ENCODE measurements around the gene TMEM134. TPM values are rescaled to one million over a fixed set of nuclear protein-coding genes. Genes with fewer than 3 reads are reported as not detected.

The TMEM134 gene
- total RNA-seq, 3 donors from 2014 or later (not counting 1 experiment from before 2014, with no cell fraction given) = 57.8 to 65.7 (median 61.2) TPM

GRCh38 chr11:67457453-67457852 is 11.6 kb downstream of the TMEM134 start:
- ATAC-seq (no peak), DNase-seq (no peak)
- Histone ChIP-seq H3K4me1 (ENCODE audit: control insufficient read depth, insufficient read depth, low read length) (peaks cover 10% of the 10 kb centered on the region), H3K4me3 (ENCODE audit: low read length) (no peak overlapping the region), H3K36me3 (ENCODE audit: control insufficient read depth, insufficient read depth, low read length) (no peaks in the 10 kb centered on the region), H3K27me3 (ENCODE audit: control insufficient read depth, insufficient read depth, low read length) (no peaks in the 10 kb centered on the region), H3K27ac (ENCODE audit: low read length) (no peak overlapping the region), H3K9me3 (ENCODE audit: control insufficient read depth, insufficient read depth, low read length) (no peaks in the 10 kb centered on the region)
- no peaks in the 10 kb centered on the region for H3K9me3 Mint-ChIP-seq
- no peaks in the 10 kb centered on the region for H3K36me3 Mint-ChIP-seq
- no peak overlapping the region for H3K27ac Mint-ChIP-seq
- H3K4me3 Mint-ChIP-seq = no peak overlapping the region
- WGBS (ENCODE audit: insufficient coverage) = 93% methylated on average over 12 of the region's 12 CpGs
- peaks cover 0 to 3% of the 10 kb centered on the region in 2 donors for H3K27me3 Mint-ChIP-seq (ENCODE audit: low read depth in 2 of 2)
- peaks cover 0 to 5% of the 10 kb centered on the region in 2 donors for H3K4me1 Mint-ChIP-seq
- intact Hi-C loops (cut with micrococcal nuclease) = no loop called here
- no peak for TF ChIP-seq CTCF (IDR thresholded peaks at IDR 0.05)

DNA sequence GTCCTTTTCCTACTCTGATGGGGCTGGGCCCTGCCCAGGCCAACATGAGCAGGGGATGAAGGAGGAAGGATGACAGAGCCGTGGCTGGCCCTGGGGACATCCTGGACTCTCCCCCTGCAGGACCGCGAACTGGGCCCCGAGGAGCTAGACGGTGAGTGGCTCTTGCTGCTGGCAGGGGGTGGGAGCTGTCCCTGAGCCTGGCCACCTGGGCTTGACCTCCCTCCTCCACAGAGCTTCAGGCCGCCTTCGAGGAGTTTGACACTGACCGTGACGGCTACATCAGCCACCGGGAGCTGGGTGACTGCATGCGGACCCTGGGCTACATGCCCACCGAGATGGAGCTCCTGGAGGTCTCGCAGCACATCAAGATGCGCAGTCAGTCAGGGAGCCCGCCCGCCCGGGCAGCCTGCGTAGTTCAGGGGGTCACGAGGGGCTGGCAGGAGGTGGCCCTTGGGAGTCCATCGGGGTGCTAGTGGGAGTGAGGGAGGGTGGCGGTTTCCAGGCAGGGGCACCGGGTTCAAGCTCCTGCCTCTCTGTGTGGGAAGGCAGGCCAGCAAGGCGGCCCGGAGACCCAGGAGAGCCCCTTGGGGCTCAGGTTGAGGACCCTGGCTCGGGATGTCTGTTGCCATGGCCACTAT is 12.9 kb downstream of the TMEM134 start:
- no peak overlapping the region for H3K27ac Mint-ChIP-seq
- 94% methylated on average over 25 of the region's 25 CpGs for WGBS (ENCODE audit: insufficient coverage)
- no peaks in the 10 kb centered on the region for H3K27me3 ChIP-seq (ENCODE audit: control insufficient read depth, insufficient read depth, low read length)
- TF ChIP-seq CTCF (IDR thresholded peaks at IDR 0.05) = no peak
- H3K4me3 Mint-ChIP-seq = no peak overlapping the region
- H3K9me3 ChIP-seq (ENCODE audit: control insufficient read depth, insufficient read depth, low read length) = no peaks in the 10 kb centered on the region
- ATAC-seq (no peak), DNase-seq (no peak)
- H3K36me3 Mint-ChIP-seq = no peaks in the 10 kb centered on the region
- no peaks in the 10 kb centered on the region for H3K9me3 Mint-ChIP-seq
- H3K27me3 Mint-ChIP-seq (ENCODE audit: low read depth in 2 of 2) = peaks cover 0 to 9% of the 10 kb centered on the region in 2 donors
- H3K4me1 Mint-ChIP-seq = peaks cover 0 to 10% of the 10 kb centered on the region in 2 donors
- H3K27ac ChIP-seq (ENCODE audit: low read length) = no peak overlapping the region
- intact Hi-C loops (cut with micrococcal nuclease) = no loop called here
- H3K36me3 ChIP-seq (ENCODE audit: control insufficient read depth, insufficient read depth, low read length) = no peaks in the 10 kb centered on the region
- H3K4me1 ChIP-seq (ENCODE audit: control insufficient read depth, insufficient read depth, low read length) = peaks cover 14% of the 10 kb centered on the region
- H3K4me3 ChIP-seq (ENCODE audit: low read length) = no peak overlapping the region

GRCh38 chr11:67455054-67455453 is 14.0 kb downstream of the TMEM134 start, which contains the start of gene CABP4:
CABP4 (plus strand) TSS chr11:67455354; CDS start chr11:67455424, 70 bp downstream.
- no peak within 1 kb of the TSS for H3K27ac ChIP-seq (ENCODE audit: low read length)
- no peak within 1 kb of the TSS for H3K4me3 ChIP-seq (ENCODE audit: low read length)
- no peak within 1 kb of the TSS for H3K4me3 Mint-ChIP-seq
- 90% methylated on average over 3 of the region's 3 CpGs for WGBS (ENCODE audit: insufficient coverage)
- peaks cover 25% of the 10 kb centered on the region for H3K4me1 ChIP-seq (ENCODE audit: control insufficient read depth, insufficient read depth, low read length)
- TF ChIP-seq CTCF (IDR thresholded peaks at IDR 0.05) = no peak
- no peak for ATAC-seq
- no peaks in the 10 kb centered on the region for H3K9me3 Mint-ChIP-seq
- no peak within 1 kb of the TSS for H3K27ac Mint-ChIP-seq
- no peaks in the 10 kb centered on the region for H3K36me3 ChIP-seq (ENCODE audit: control insufficient read depth, insufficient read depth, low read length)
- no peaks in the 10 kb centered on the region for H3K9me3 ChIP-seq (ENCODE audit: control insufficient read depth, insufficient read depth, low read length)
- H3K27me3 Mint-ChIP-seq (ENCODE audit: low read depth in 2 of 2) = peaks cover 0 to 9% of the 10 kb centered on the region in 2 donors
- H3K36me3 Mint-ChIP-seq = no peaks in the 10 kb centered on the region
- intact Hi-C loops (cut with micrococcal nuclease) = no loop called here
- no peak for DNase-seq
- H3K27me3 ChIP-seq (ENCODE audit: control insufficient read depth, insufficient read depth, low read length) = no peaks in the 10 kb centered on the region
- H3K4me1 Mint-ChIP-seq = peaks cover 0 to 12% of the 10 kb centered on the region in 2 donors
